ENCODE measurements around the gene ALDH7A1.
"Not testable (repeated sequence)": the region's sequence is repeated elsewhere in the genome, so short reads cannot be mapped to it uniquely, and the experiment has no call there.

The ALDH7A1 gene
- total RNA-seq: 1.2 to 1.3 reads per million in 2 donors

DNA sequence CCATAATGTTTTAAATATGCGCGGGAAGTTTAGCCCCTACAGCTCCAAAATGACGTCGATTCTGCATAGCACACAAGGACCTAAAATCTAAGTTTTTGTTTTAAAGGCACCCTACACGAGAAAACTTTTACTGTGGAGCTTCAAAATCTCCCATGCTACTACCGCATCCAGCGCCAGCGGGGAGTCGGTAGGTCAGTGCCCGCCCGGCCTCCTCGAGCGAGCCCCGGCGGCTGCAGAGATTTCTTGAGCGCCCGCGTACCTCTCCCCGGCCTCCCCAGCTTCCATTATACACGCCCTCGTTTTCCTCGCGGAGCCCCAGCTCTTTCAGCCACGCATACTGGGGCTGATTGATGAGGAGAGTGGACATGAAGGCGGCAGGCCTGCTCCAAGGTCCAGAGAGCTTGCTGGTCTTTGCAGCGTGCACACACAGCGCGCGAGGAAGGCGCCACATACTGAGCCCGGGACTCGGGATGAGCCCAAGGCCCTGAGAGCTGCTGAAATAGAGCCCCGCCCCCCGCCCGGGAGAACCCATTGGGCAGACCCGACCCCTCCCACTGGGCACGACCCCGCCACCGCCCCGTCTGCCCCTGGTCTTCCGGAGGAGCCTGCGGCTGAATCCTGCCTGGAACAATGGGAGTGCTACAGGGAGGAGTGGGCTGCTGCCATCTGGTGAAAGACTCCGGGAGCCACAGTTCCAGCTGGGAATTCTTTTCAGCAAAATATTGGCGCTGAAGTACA, at the start of gene ALDH7A1:
TSS of gene ALDH7A1 (minus strand) at position 472 of the 738 bp plus-strand sequence. CDS start at position 451, 21 bp downstream.
- peak; percentile 20 for DNase-seq

DNA sequence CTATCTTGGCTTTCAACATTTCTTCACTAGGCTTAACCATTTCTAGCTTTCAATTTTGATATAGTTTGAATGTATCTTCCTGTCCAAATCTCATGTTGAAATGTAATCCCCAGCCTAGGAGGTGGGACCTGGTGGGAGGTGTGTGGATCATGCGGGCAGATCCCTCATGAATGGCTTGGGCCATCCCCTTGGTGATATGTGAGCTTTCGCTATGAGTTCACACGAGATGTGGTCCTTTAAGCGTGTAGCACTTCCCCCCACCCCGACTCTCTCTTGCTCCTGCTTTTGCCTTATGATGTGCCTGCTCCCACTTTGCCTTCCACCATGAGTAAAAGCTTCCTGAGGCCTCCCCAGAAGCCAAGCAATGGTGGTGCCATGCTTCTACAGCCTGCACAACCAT, 46.4 kb upstream of the ALDH7A1 start:
- no peak for DNase-seq

DNA sequence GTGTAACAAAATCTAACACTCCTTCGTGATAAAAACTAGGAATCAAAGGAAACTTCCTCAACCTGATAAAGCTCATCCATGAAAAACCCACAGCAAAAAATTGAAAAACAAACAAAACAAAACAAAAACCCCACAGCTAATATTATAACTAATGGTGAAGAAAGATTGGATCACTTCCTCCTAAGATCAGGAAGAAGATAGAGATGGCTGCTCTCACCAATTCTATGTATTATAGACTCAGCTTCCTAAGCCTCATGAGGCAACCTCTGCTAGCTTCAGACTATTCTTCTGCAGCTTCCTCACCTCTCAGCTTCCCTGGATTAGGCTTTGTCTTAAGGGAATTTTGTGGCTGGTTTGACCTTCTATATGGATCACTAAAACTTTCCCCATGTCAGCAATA, 45.8 kb upstream of the ALDH7A1 start:
- no peak for DNase-seq

DNA sequence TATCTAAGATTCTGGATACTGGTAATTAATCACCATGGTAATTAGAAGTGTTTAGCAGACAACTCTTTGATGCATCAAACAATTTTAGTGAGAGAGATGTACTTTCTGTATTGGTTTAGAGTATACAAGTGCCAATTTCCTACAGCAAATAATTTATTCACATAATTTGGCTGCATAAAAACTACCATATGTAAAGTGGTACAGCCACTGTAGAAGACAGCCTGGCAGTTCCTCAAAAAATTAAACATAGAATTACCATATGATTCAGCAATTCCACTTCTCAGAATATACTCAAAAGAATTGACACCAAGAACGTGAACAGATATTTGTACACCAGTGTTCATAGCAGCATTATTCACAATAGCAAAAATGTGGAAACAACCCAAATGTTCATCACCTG, 41.9 kb upstream of the ALDH7A1 start:
- DNase-seq: no peak

DNA sequence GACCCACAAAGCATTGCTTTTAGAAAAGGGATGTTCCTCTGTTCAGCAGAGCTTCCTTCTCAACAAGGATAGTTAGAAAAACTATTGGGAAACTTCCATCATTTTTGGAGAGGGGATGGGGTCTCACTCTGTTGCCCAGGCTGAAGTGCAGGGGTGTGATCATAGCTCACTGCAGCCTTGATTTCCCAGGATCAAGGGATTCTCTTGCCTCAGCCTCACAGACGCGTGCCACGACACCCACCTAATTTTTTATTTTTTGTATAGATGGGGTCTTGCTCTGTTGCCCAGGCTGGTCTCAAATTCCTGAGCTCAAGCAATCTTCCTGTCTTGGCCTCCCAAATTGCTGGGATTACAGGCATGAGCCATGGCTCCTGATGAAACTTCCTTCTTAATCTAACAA, 40.6 kb upstream of the ALDH7A1 start:
- DNase-seq: no peak

DNA sequence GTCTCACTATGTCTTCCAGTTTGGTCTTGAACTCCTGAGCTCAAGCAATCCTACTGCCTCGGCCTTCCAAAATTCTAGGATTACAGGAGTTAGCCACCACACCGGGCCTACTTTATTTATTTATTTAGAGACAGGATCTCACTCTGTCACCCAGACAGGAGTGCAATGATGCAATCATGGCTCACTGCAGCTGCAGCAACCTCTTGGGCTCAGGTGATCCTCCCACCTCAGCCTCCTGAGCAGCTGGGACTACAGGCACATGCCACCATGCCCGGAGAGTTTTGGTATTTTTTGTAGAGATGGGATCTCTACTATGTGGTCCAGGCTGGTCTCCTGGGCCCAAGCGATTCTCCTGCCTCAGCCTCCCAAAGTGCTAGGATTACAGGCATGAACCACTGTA, 38.5 kb upstream of the ALDH7A1 start:
- no peak for DNase-seq

DNA sequence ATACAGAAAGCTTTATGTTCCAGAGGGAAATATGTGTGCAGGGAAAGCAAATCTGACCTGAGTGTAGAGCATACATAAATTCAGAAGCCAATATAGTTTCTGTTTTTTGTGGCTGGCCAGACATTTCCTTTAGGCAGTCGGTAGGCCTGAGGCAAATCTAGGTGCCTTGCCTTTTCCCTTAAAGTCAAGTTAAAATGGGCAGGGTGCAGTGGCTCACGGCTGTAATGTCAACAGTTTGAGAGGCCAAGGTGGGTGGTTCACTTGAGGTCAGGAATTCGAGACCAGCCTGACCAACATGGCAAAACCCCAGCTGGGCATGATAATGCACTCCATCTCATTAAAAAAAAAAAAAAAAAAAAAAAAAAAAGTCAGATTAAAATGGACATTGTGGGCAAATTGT, 36.9 kb upstream of the ALDH7A1 start:
- no peak for DNase-seq

DNA sequence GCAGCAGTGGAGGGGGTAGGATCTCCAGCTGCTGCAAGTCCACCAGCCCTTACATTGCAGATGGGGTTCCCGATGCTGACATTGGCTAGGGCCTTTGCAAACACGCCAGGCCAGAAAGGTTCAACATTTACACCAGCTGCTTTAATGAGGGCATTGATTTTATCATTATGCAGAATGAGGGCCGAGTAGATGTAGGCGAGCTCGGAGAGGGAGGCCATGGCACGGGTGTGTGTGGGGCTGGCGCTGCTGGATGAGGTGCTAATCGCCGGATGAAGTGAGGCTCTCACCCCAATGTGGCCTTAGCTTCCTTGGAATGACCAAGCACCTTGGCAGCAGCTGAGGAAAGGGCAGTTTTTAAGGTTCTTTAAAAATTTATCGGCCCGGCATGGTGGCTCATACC, 33.1 kb upstream of the ALDH7A1 start:
- no peak for DNase-seq

DNA sequence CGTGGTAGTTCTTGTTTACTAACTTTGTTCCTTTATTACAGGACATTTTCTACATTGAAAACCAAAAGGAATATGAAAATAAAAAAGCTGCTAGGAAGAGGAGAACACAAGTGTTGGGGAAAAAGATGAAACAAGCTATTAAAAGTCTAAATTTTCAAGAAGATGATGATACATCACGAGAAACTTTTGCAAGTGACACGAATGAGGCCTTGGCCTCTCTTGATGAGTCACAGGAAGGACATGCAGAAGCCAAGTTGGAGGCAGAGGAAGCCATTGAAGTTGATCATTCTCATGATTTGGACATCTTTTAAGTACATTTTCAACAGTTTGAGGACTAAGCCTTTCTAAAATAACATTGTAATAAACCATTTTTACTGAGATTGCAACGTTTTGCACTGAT, 29.5 kb upstream of the ALDH7A1 start:
- no peak for DNase-seq

DNA sequence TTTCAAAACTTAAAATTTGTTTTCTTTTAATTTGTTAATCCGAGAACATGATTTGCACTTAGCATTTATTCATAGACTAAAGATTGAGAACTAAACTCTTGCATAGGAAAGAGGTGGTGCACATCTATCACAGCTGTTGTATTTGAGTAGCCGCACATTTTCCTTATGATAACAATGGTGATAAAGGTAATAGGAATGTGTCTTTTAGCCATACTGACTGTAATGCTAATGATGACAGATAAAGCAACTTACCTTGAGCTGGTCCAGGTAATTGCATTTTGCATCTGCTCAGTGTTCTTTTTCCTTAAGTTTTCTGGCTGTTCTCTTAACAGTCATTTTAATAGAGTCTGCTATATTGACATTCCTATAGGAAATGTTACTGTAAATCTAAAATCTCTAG, 24.8 kb upstream of the ALDH7A1 start:
- DNase-seq: no peak

DNA sequence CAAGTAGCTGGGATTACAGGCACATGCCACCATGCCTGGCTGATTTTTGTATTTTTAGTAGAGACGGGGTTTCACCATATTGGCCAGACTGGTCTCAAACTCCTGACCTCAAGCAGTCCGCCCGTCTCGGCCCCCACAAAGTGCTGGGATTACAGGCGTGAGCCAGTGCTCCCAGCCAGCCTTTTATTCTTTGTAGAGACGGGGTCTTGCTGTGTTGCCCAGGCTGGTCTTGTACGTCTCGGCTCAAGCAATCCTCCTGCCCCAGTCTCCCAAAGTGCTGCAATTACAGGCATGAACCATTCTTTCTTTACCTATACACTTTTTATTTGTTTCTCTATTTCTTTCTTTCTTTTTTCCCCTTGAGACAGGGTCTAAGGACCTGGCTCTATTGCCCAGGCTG, 22.6 kb upstream of the ALDH7A1 start:
- DNase-seq: not testable (repeated sequence)

DNA sequence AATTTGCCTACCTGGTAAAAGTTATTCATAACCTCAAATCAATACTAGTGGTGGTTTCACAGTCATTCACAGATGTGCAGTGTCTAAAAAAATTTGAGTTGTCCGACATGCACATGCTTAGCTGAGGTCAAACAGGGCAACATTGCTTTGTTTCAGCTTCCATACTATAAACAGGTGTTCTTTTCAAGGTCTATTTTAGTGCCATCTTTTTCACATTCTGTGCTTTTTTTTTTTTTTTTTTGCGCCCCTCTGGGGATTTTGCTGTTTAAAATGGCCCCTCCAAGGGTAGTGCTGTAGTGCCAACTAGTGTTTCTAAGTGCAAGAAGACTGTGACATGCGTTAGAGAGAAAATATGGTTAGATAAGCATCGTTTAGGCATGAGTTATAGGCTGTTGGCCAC, 20.3 kb upstream of the ALDH7A1 start:
- no peak for DNase-seq

DNA sequence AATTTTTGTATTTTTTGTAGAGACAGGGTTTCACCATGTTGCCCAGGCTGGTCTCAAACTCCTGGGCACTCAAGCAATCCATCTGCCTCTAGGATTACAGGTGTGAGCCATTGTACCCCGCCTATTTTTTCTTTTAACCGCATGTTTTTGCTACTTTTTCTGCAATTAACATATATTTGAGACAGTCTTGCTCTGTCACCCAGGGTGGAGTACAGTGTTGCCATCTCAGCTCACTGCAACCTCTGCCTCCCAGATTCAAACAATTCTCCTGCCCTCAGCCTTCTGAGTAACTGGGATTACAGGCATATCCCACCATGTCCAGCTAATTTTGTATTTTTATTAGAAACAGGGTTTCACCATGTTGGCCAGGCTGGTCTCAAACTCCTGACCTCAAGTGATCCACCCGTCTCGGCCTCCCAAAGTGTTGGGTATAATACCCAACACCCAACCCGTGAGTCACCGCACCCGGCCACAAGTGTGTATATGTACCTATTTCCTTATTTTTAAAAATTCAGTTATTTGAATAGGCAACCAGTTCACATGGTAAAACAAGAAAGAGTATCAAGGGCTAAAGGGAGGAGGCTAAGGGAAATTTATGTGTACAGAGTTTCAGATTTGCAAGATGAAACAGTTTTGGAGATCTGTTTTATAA, 19.0 kb upstream of the ALDH7A1 start:
- DNase-seq: no peak

DNA sequence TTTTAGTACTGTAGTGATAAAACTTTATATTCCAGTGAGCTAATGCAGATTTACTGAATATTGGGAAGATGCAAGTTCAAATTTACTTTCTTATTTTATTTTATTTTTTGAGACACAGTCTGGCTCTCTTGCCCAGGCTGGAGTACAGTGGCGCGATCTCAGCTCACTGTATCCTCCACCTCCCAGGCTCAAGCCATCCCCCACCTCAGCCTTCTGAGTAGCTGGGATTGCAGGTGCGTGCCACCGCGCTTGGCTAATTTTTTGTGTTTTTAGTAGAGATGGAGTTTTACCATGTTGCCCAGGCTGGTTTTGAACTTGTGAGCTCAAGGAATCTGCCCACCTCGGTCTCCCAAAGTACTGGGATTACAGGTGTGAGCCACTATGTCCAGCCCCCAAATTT, 15.6 kb upstream of the ALDH7A1 start:
- DNase-seq: no peak

DNA sequence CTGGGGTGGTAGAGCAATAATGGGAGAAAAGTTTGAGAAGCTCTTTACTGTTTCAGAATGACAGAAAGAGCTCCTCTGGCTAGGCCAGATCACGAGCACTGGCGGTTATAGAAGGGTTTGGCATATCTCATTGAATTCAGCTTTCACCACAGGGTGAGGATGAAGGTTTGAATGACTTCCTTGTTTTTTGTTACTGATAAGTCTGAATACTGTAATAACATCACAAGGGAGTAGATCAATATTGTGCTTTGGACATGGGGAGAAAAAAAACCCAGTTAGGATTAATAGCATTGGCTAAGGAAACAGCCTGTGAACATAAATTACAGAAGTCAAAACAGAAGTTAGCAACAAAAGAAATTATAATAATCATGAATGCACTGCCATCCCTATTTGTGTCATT, 15.1 kb upstream of the ALDH7A1 start:
- no peak for DNase-seq

DNA sequence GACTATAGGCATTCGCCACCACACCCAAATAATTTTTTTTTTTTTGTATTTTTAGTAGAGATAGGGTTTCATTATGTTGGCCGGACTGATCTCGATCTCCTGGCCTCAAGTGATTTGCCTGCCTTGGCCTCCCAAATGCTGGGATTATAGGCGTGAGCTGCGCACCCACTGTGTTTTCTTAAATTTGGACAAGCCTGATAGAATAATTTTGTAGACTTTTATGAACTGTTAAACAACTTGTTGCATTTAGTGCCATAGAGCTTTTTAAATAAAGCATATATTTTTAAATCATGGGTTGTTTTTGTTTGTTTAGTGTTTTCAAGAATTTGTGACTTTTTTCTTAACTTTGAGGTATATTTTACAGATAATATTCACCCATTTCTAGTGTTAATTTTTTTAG, 10.5 kb upstream of the ALDH7A1 start:
- DNase-seq: no peak

DNA sequence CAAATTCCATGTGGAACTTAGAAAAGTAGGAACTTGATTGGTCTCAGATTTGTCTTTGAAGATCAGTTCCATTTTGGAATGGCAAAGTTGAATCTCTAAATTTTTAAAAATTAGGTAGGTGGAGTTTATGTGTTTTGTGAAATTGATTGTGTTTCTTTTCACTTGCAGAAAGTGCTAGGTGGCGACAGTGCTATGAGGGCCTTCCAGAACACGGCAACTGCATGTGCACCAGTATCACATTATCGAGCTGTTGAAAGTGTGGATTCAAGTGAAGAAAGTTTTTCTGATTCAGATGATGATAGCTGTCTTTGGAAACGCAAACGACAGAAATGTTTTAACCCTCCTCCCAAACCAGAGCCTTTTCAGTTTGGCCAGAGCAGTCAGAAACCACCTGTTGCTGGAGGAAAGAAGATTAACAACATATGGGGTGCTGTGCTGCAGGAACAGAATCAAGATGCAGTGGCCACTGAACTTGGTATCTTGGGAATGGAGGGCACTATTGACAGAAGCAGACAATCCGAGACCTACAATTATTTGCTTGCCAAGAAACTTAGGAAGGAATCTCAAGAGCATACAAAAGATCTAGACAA, 8.5 kb upstream of the ALDH7A1 start:
- DNase-seq: no peak

DNA sequence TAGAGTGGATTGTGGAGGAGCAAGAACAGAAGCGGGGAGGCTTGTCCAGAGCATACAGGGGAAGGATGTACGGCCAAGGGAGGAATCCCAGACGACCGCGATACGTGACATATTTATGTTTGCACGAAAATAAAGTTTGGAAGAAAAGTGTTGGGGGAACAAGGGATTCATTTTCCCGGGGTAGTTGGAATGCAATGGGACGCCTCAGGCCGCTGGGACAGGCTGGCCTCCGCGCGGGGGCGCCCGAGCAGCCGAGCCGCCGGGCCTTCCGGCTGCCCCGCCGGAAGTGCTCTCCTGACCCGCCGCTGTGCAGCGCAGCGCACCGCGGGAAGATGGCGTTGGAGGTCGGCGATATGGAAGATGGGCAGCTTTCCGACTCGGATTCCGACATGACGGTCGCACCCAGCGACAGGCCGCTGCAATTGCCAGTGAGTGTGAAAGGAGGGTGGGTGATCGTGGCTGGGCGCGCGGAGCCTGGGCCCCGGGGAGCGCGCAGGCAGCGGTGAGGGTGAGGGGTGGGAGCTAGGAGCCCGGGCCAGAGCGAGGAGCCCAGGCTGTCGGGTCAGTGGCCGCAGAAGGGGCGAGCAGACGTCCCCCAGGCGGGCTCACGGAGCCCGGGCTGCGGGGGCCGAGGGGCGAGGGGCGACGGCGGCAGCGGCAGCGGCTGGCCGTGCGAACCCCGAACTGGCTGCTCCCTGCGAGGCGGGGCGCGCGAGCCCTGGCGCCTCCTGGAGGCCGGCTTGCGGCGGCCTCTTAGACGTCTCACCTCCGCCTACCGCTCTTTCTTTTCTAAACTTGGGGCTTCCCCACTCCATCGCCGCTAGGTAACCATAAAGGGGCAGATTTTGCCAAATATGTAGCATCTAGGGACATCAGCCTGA, 5.9 kb upstream of the ALDH7A1 start, which contains the start of gene PHAX:
TSS of gene PHAX (plus strand) at position 317 of the 881 bp plus-strand sequence. CDS start at position 333, 16 bp downstream.
- DNase-seq: peak; percentile 52

DNA sequence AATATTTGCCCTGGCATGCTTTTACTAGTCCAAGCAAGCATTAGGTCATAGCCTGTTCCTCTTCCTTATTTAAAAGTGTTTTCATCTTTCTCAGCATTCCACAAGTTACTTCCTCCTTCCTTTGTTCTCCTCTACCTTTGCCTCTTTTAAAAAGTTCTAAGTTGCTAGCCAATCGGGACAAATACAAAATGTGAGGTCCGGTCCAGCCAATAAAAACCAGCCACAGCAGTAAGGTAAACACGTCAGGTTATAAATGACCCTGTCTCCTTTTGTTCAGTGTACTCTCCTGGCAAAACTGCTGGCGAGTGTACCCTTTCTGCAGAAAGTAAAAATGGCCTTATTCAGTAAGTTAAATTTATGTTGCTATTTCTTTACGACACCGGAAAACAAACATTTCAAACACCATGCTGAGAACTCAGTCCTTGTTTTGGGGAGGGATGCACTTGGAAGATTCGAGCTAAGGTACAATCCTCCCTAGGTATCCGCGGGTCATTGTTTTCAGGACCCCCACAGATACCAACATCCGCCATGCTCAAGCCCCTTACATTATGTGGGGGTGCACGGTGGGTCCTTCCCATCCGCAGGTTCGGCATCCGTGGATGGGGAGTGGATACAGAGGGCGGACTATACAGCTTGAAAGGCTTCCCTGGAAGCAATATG, 5.1 kb upstream of the ALDH7A1 start:
- not testable (repeated sequence) for DNase-seq

DNA sequence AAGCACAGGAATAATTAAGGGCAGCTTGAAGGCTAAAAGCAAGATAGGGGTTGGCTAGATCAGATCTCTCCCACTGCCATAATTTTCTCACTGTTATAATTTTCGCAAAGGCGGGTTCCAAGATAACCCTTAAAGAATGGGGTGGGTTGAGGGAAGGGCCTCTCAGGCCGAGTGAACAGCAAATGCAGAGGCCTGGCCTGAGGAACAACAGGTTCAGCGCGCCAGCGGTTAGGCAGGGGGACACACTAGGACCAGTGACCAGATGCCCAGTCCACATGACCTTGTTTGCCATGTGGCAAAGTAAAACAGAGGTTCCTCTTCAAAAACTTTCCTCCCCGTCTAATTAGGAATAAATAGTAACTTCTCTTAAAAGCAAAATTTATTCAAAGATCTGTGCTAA, 4.5 kb upstream of the ALDH7A1 start:
- no peak for DNase-seq

DNA sequence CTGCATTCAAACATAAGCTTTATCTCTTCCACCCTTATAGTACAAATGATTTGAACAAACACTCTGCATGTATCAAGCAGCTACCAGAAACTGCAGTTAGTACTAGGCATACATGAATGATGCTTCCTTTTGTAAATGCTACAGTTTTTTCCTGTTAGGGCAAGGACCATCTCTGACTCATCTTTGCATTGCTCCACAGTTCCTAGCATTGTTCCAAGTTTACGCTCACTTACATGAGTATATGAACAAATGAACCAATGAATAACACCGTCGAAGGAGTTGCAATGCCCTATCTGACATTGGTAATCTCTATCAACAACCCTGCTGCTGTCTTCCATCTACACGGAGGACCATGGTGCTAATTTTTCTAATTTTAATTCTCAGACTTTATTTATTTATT, 2.1 kb upstream of the ALDH7A1 start:
- DNase-seq: no peak

DNA sequence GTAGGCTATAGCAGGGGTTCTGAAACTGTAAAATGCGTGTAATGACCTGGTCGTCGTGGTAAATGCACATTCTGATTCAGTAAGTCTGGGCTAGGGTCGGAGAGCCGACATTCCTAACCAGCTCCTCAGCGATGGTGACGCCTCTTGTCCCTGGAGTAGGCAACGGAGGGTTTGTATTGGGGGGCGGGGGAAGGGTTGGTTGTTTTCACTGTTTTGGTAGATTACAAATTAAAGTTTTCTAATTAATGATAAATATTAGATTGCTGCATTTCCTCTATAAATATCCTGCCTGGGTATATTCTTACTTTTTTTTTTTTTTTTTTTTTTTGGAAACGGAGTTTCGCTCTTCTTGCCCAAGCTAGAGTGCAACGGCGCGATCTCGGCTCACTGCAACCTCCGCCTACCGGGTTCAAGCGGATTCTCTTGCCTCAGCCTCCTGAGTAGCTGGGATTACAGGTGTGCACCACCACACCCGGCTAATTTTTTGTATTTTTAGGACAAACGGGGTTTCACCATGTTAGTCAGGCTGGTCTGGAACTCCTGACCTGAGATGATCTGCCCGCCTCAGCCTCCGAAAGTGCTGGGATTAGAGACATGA, 566 bp upstream of the ALDH7A1 start:
- DNase-seq: no peak
